Measurements from ENCODE around the gene TPX2.

- no peak for TF ChIP-seq MAX (IDR thresholded peaks at IDR 0.05; ENCODE audit: low read depth)
- no peak for TF ChIP-seq ZBTB33 (IDR thresholded peaks at IDR 0.05; ENCODE audit: borderline replicate concordance, low read depth)
- TF ChIP-seq EP300 (IDR thresholded peaks at IDR 0.05; ENCODE audit: borderline replicate concordance in 1 of 2, low read depth in 1 of 2, low read length in 1 of 2) = no peak
- no peak for TF ChIP-seq CTCF (IDR thresholded peaks at IDR 0.05)
- TF ChIP-seq MEF2A (IDR thresholded peaks at IDR 0.05; ENCODE audit: borderline replicate concordance, low read depth) = no peak
- no peak for TF ChIP-seq RCOR1 (IDR thresholded peaks at IDR 0.05; ENCODE audit: low read length)
- TF ChIP-seq REST (IDR thresholded peaks at IDR 0.05; ENCODE audit: low read depth, low read length) = no peak
- TF ChIP-seq IRF3 (IDR thresholded peaks at IDR 0.05; ENCODE audit: low read depth, low read length) = no peak
- no peak for TF ChIP-seq POLR2AphosphoS5 (IDR thresholded peaks at IDR 0.05; ENCODE audit: low read depth, low read length)
- no peak for TF ChIP-seq RFX5 (IDR thresholded peaks at IDR 0.05; ENCODE audit: low read length)
- TF ChIP-seq TCF12 (IDR thresholded peaks at IDR 0.05) = no peak
- TF ChIP-seq NFIC (IDR thresholded peaks at IDR 0.05; ENCODE audit: borderline replicate concordance) = no peak
Measured at GRCh38 chr20:31831771-31832306, 92.7 kb downstream of the TPX2 start.
